ENCODE data around the gene HIPK4.

GRCh38 chr19:40431698-40432097 is 41.7 kb upstream of the HIPK4 start:
- no peak for TF ChIP-seq POLR2AphosphoS5 (IDR thresholded peaks at IDR 0.05; ENCODE audit: low read depth, low read length)
- TF ChIP-seq REST (IDR thresholded peaks at IDR 0.05; ENCODE audit: insufficient read depth in 1 of 2, low read depth in 2 of 2, low read length in 2 of 2) = no peak
- TF ChIP-seq FOXP2 (optimal IDR thresholded peaks at IDR 0.05; ENCODE audit: borderline replicate concordance, extremely low read depth, extremely low read length, insufficient read depth) = no peak
- no peak for TF ChIP-seq SIN3A (IDR thresholded peaks at IDR 0.05; ENCODE audit: borderline replicate concordance, insufficient read depth, low read length)
